ENCODE results near the gene CCDC148.

DNA sequence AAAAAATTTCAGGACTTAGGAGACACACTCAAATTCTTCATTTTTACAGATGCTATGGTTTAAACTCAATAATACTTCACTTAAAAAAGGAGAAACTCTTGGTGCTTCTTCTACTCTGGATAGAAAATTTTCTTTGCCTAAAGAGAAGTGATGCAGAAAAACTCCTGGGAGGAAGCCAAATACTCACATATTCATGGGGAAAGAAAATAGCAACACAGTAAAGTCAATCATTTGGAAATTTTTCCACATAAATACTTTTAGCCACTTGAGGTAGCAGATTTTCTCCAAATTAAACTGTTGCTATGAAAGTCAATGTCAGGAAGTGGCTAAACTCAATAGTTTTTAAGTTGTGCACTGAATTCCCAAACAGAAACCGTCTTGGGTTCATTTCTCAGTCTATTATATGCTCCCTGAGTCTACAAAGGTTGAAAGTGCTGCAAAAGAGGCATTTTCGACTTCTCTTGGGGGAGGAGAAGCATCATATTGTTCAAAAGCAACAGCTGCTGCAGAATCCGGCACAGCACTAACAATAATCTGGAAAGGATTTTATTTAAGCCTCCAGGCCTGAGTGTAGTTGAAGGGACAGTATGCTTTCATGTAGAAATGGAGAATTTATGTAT is 273.8 kb downstream of the CCDC148 start:
- TF ChIP-seq TCF7 (CRISPR knock-in tag; IDR thresholded peaks at IDR 0.05; ENCODE audit: low read depth) = no peak
- TF ChIP-seq CBFB (CRISPR knock-in tag; IDR thresholded peaks at IDR 0.05; ENCODE audit: low read depth) = no peak
- TF ChIP-seq, protein P1, sequence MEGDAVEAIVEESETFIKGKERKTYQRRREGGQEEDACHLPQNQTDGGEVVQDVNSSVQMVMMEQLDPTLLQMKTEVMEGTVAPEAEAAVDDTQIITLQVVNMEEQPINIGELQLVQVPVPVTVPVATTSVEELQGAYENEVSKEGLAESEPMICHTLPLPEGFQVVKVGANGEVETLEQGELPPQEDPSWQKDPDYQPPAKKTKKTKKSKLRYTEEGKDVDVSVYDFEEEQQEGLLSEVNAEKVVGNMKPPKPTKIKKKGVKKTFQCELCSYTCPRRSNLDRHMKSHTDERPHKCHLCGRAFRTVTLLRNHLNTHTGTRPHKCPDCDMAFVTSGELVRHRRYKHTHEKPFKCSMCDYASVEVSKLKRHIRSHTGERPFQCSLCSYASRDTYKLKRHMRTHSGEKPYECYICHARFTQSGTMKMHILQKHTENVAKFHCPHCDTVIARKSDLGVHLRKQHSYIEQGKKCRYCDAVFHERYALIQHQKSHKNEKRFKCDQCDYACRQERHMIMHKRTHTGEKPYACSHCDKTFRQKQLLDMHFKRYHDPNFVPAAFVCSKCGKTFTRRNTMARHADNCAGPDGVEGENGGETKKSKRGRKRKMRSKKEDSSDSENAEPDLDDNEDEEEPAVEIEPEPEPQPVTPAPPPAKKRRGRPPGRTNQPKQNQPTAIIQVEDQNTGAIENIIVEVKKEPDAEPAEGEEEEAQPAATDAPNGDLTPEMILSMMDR (IDR thresholded peaks at IDR 0.05) = no peak
- TF ChIP-seq ZNF138 (CRISPR knock-in tag; conservative IDR thresholded peaks at IDR 0.05) = no peak
